Pancreas (tissue), 10 donors: ENCODE data around the gene CEP85L. TPM values are rescaled to one million over a fixed set of nuclear protein-coding genes. Genes with fewer than 3 reads are reported as not detected.

Experiments used
- ATAC-seq, 4 donors: fragments of 200-7000 bp; cut with Tn5 transposase; one replicate each; pipeline versions ENCODE4 v1.8.0 to v1.9.1; 2020; ENCODE audit warnings: mild to moderate bottlenecking in 4 of 4, moderate library complexity in 4 of 4
- DNase-seq, 6 donors: peaks; one replicate each; pipeline ENCODE4 v3.0.0-alpha.2; 2020
- FAIRE-seq: peaks from 2 replicates; lab custom pipeline; 2012; peaks lifted over from hg19 to GRCh38; lab: Jason Lieb, UNC
- H3K27ac ChIP-seq, 4 donors: fragments of 200-600 bp; sonication (generic); 1 replicate in 3 of 4; 2 replicates in 1 of 4; pipeline versions ENCODE4 v1.5.0 to v1.8.0; 2020
- H3K27me3 ChIP-seq, 4 donors: fragments of 200-600 bp; one replicate each; pipeline ENCODE4 v1.8.0; 2021
- H3K36me3 ChIP-seq, 3 donors: fragments of 200-600 bp; sonication (generic) in 1 of 3; one replicate each; pipeline versions ENCODE4 v1.5.0 to v1.8.0; 2020 to 2021
- H3K4me1 ChIP-seq, 3 donors: fragments of 200-600 bp; one replicate each; pipeline ENCODE4 v1.8.0; 2021
- H3K4me3 ChIP-seq, 4 donors: fragments of 200-600 bp; sonication (generic) in 2 of 4; one replicate each; pipeline versions ENCODE4 v1.5.0 to v1.8.0; 2020 to 2021
- H3K9me3 ChIP-seq, 4 donors: fragments of 200-600 bp; one replicate each; pipeline ENCODE4 v1.8.0; 2021
- WGBS, 2 donors: extraction: QIAGEN DNeasy Blood & Tissue Kit; methylation state at CpG; one replicate each; pipeline ENCODE4 v1.1.7; 2013; 5-methylcytosine and 5-hydroxymethylcytosine counted together
- intact Hi-C, 3 donors: fragments of 100-400 bp; cut with DNase I; formaldehyde crosslinking; loops; one replicate each; pipeline versions ENCODE4 v1.11.1 to v1.14.2; 2022
- polyA plus RNA-seq, 2 donors: library from polyadenylated mRNA; stranded (reverse); fragments of 200-250 nt; gene quantifications; one replicate each; pipeline ENCODE4 v1.2.3, GENCODE V29; 2013
- total RNA-seq, 6 donors: library from RNA; stranded (reverse); fragmentation: NEBNext Ultra II Directional in 4 of 6; extraction: Animal tissue kit (Norgen Biotek cat#: 25700) in 4 of 6; gene quantifications; one replicate each; pipeline versions ENCODE4 v1.2.1 to v1.2.4, GENCODE V29; 2021 to 2023
- TF ChIP-seq, protein P1 (sequence below), 4 donors: fragments of 200-600 bp; sonication (generic) in 3 of 4; IDR thresholded peaks; one replicate each; pipeline versions ENCODE4 v1.5.0 to v1.8.0; 2021; ENCODE audit warnings: antibody characterized with exemption in 4 of 4
- donor health status: healthy with polysubstance abuse.
- donor health status: DM: no; HTN: no; CAD: no; lungs with moderate emphysema.
- donor health status: DM: no; HTN: no; CAD: no.
- donor health status: control.
- donor health status: control.
- donor health status: Bipolar disorder and iron deficiency.
- donor health status: DM: yes; HTN: yes; CAD: no.
- donor health status: DM: no; HTN: no; CAD: no.
- donor health status: DM: no; HTN: no; CAD: no.
- donor health status: DM: yes; HTN: yes; CAD: no.

The CEP85L gene
- total and polyA plus RNA-seq, 8 donors: 1.1 to 8.1 (median 6.1) TPM

DNA sequence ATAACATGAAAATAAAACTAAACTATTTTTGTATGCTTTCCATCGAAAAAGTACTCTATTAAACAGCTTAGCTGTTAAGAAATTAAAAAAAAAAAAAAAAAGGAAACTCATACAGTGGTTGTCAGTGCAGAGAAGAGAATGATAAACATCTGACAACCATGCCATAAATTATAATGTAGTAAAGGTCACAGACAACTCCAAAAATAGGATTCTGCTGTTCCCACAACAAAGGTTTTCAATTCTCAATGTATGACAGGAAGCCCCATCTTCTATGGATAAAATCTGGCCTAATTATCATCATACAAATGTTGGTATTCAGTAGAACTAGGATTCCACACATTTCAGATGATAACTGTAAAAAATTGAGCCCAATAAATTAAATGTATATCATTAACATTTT lies 98.3 kb downstream of the CEP85L start:
- 49 to 64% methylated on average over 1 of the region's 1 CpG for WGBS, 2 donors
- intact Hi-C loops: no loop called here
- H3K9me3 ChIP-seq: no peaks in the 10 kb centered on the region

DNA sequence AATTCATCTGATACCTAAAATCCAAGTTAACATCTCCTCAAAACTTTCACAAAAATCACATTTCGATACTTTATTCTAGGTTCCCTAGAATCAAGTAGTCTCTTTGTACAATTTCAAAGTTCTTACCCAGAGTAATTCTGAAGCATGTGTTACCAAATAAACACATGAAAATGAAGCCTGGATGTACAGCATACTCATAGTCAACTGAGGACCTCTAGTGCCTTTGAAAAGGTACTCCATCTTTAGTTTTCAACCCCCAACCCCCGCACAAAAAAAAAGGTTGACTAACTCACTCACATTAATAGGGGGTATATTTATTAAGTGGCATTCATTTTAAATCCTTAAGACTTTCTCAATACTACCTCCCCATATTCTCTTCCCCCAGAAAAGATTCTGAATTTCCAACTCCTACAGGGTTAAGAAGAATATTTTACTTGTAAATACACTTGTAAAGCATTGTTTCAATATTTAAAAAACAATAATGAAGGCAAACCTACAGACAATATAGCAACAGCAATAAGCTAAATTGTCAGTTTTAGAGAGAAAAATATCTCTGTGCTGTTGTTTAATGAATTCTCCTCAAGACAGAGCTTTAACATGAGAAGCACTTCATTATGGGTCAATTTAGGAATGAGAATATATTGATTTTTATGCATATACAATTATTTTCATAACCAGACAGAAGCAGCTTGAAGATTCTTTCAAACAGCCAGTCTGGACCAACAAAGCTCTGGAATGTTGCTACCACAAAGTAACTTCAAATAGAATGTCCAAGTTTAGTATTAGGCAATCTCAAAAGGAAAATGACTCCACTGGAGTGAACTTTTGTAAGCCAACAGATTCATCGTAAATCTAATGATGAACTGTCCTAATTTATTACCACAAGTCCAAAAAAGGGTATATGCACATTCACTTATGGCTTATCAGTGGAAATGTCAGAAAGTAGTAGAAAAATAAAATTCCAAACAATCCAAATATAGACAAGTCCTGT lies 100.0 kb downstream of the CEP85L start:
- ATAC-seq (peak; percentile 76 to 96 (median 93)), FAIRE-seq (peak; percentile 66), DNase-seq (no peak)
- intact Hi-C loops: no loop called here
- TF ChIP-seq, protein P1, sequence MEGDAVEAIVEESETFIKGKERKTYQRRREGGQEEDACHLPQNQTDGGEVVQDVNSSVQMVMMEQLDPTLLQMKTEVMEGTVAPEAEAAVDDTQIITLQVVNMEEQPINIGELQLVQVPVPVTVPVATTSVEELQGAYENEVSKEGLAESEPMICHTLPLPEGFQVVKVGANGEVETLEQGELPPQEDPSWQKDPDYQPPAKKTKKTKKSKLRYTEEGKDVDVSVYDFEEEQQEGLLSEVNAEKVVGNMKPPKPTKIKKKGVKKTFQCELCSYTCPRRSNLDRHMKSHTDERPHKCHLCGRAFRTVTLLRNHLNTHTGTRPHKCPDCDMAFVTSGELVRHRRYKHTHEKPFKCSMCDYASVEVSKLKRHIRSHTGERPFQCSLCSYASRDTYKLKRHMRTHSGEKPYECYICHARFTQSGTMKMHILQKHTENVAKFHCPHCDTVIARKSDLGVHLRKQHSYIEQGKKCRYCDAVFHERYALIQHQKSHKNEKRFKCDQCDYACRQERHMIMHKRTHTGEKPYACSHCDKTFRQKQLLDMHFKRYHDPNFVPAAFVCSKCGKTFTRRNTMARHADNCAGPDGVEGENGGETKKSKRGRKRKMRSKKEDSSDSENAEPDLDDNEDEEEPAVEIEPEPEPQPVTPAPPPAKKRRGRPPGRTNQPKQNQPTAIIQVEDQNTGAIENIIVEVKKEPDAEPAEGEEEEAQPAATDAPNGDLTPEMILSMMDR (IDR thresholded peaks at IDR 0.05): peak in 2 of 4 donors; percentile 19 to 42
- no peaks in the 10 kb centered on the region for H3K27me3 ChIP-seq
- no peak overlapping the region for H3K4me3 ChIP-seq
- no peaks in the 10 kb centered on the region for H3K9me3 ChIP-seq
- H3K4me1 ChIP-seq: peaks cover 0 to 3% (median 0%) of the 10 kb centered on the region in 3 donors
- 24 to 35% methylated on average over 3 of the region's 3 CpGs for WGBS, 2 donors
- H3K36me3 ChIP-seq: no peaks in the 10 kb centered on the region
- H3K27ac ChIP-seq: no peak overlapping the region

More for the DNA sequence above, 98.3 kb downstream of the CEP85L start:
- TF ChIP-seq, protein P1 (IDR thresholded peaks at IDR 0.05): no peak
- Histone ChIP-seq H3K4me1 (no peaks in the 10 kb centered on the region), H3K27me3 (no peaks in the 10 kb centered on the region), H3K27ac (no peak overlapping the region), H3K4me3 (no peak overlapping the region), H3K36me3 (no peaks in the 10 kb centered on the region)
- ATAC-seq: no peak
- no peak for FAIRE-seq
- DNase-seq: no peak

DNA sequence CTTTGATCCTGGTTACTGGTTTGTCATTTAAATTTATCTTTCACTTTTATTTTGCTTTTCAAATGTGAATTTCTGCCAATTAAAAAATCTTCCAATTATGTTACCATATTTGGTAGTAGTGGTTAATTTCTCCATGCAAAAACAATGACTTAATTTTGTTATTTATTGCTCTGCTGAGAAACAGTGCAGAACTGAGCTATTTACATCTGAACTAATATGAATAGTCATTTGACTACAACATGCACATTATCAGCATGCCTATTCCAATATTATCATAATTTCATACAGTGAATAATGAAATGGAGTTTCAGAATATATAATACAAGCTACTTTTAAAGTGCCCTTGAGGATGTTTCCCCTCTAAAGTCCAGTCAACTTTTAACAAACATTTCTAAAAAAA lies 102.8 kb downstream of the CEP85L start:
- Histone ChIP-seq H3K4me1 (peaks cover 0 to 10% (median 0%) of the 10 kb centered on the region in 3 donors), H3K27ac (no peak overlapping the region), H3K27me3 (no peaks in the 10 kb centered on the region), H3K36me3 (no peaks in the 10 kb centered on the region), H3K9me3 (no peaks in the 10 kb centered on the region), H3K4me3 (no peak overlapping the region)
- DNase-seq (no peak), ATAC-seq (no peak), FAIRE-seq (no peak)
- TF ChIP-seq, protein P1 (IDR thresholded peaks at IDR 0.05): no peak
- intact Hi-C loops: no loop called here

DNA sequence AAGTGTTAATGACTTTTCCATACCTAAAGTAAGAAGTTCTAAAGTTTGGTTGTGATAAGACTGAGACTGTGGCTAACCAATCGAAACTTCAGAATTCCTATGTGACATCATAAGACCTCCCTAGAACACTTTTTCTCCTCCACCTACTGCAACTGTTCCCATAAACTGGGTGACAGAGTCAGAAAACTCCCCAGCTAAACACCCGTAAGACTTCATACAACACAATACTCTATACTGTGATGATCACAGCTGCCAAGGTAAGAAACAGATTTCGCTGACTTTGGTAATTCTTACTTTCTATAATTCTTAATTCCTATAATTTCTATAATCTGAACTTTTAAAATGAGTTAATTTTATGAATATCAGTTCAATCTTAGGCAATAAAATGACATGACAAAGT lies 103.3 kb downstream of the CEP85L start, which contains the start of gene PLN:
PLN (plus strand) TSS at position 161 of the 400 bp plus-strand sequence. CDS start 10,626 bp downstream, outside the sequence.
- Histone ChIP-seq H3K9me3 (no peaks in the 10 kb centered on the region), H3K4me1 (peaks cover 0 to 10% (median 0%) of the 10 kb centered on the region in 3 donors), H3K27ac (no peak within 1 kb of the TSS), H3K4me3 (no peak within 1 kb of the TSS), H3K36me3 (no peaks in the 10 kb centered on the region), H3K27me3 (no peaks in the 10 kb centered on the region)
- DNase-seq (no peak), ATAC-seq (no peak), FAIRE-seq (peak; percentile 95)
- TF ChIP-seq, protein P1 (IDR thresholded peaks at IDR 0.05): no peak
- intact Hi-C loops: no loop called here
- 91 to 95% methylated on average over 3 of the region's 3 CpGs for WGBS, 2 donors

DNA sequence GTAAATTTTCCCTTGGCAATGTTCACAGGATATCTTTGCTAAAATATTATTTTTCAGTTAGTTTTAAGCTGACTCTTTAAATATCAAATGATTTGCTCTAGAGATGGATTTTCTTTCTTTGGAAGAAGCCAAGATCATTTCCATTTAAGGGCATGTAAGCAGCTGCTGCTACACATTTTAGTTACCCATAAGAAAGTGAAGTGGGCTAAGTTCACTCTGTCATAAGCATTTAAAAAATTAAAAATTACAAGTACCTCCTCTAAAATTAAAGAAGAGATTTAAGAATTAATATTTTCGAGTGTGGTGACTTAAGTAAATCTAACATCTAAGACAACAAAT lies 104.5 kb downstream of the CEP85L start:
- Histone ChIP-seq H3K4me3 (no peak overlapping the region), H3K4me1 (peaks cover 0 to 10% (median 0%) of the 10 kb centered on the region in 3 donors)
- TF ChIP-seq, protein P1 (IDR thresholded peaks at IDR 0.05): no peak

More for the DNA sequence above, 104.5 kb downstream of the CEP85L start:
- ATAC-seq: no peak
- WGBS, 2 donors: 60 to 63% methylated on average over 1 of the region's 1 CpG
- H3K27ac ChIP-seq: no peak overlapping the region
- H3K36me3 ChIP-seq: no peaks in the 10 kb centered on the region
- no peak for DNase-seq
- no peaks in the 10 kb centered on the region for H3K27me3 ChIP-seq
- no peak for FAIRE-seq
- no peaks in the 10 kb centered on the region for H3K9me3 ChIP-seq
- intact Hi-C loops: no loop called here
